K562 (cell line): Measurements from ENCODE around the gene KLK10. TPM values are rescaled to one million over a fixed set of nuclear protein-coding genes. Genes with fewer than 3 reads are reported as not detected.

Experiments used
- ATAC-seq: fragments of 200-7000 bp; cut with Tn5 transposase; 3 replicates; pipeline ENCODE4 v1.9.1; 2020; ENCODE audit warnings: moderate library complexity
- BruUV-seq: library from RNA; stranded (reverse); fragments of 400-500 nt; replicated peaks from 2 replicates; lab custom pipeline; 2021; lab: Mats Ljungman, UMichigan
- CTCF ChIA-PET: fragments of 300-600 bp; formaldehyde crosslinking; extraction: SDS; loops from one replicate; lab custom pipeline; 2021; ENCODE audit warnings: low intra/inter-chr PET ratio; lab: Yijun Ruan, JAX
- POLR2A ChIA-PET: fragments of 300-600, 350-650 bp; sonication (Branson Sonifier 250); formaldehyde crosslinking; extraction: SDS; loops from one replicate; lab custom pipeline; 2021; ENCODE audit warnings: antibody characterized with exemption, inconsistent platforms; lab: Yijun Ruan, JAX
- DNase-seq, 4 experiments: peaks; one replicate each; pipeline versions ENCODE4 v3.0.0 to v3.0.0-alpha.2; 2011 to 2018; ENCODE audit warnings: low spot score in 3 of 4, mixed read lengths in 3 of 4; ENCODE audit errors: extremely low read depth in 1 of 4
- FAIRE-seq: peaks from 2 replicates; lab custom pipeline; 2011; peaks lifted over from hg19 to GRCh38; lab: Jason Lieb, UNC
- H2AFZ ChIP-seq: 2 replicates; pipeline ENCODE4 v1.6.0; 2011; ENCODE audit warnings: low read depth, low read length, control low read depth, inconsistent platforms
- H3K27ac ChIP-seq: fragments of 200-600 bp; 3 replicates; pipeline ENCODE4 v1.8.0; 2011; ENCODE audit warnings: low read depth, mild to moderate bottlenecking, control low read depth, inconsistent platforms, low read length, moderate library complexity, mixed read lengths; ENCODE audit errors: extremely low read depth
- H3K27me3 ChIP-seq, 2 experiments: fragments of 300-600 bp in 1 of 2; 2 replicates in 1 of 2; 3 replicates in 1 of 2; pipeline versions ENCODE4 v1.6.0 to v1.8.0; 2011; ENCODE audit warnings: inconsistent platforms in 2 of 2, low read length in 2 of 2, mild to moderate bottlenecking in 1 of 2, mixed read lengths in 1 of 2, moderate library complexity in 1 of 2; ENCODE audit not compliant: control insufficient read depth in 2 of 2, insufficient read depth in 2 of 2
- H3K36me3 ChIP-seq: fragments of 300-600 bp; 3 replicates; pipeline ENCODE4 v1.8.0; 2011; ENCODE audit warnings: mild to moderate bottlenecking, low read length, inconsistent platforms; ENCODE audit not compliant: control insufficient read depth, insufficient read depth
- H3K4me1 ChIP-seq, 2 experiments: fragments of 200-600 bp in 1 of 2; replicated peaks in 1 of 2; 2 replicates in 1 of 2; 3 replicates in 1 of 2; pipeline versions ENCODE4 v1.5.1 to v1.8.0; 2011; ENCODE audit warnings: inconsistent platforms in 2 of 2, low read length in 2 of 2, mild to moderate bottlenecking in 1 of 2, mixed read lengths in 1 of 2, moderate library complexity in 1 of 2; ENCODE audit not compliant: control insufficient read depth in 2 of 2, insufficient read depth in 2 of 2
- H3K4me2 ChIP-seq: 2 replicates; pipeline ENCODE4 v1.6.1; 2011; ENCODE audit warnings: low read length, control low read depth, inconsistent platforms, mixed read lengths; ENCODE audit not compliant: insufficient read depth
- H3K4me3 ChIP-seq: fragments of 200-600 bp; sonication (generic), shearing (Covaris generic); 2 replicates; pipeline ENCODE4 v1.5.1; 2016; ENCODE audit warnings: control low read depth, inconsistent platforms
- H3K79me2 ChIP-seq: fragments of 200-600 bp; 3 replicates; pipeline ENCODE4 v1.8.0; 2011; ENCODE audit warnings: low read length, inconsistent platforms; ENCODE audit not compliant: control insufficient read depth, insufficient read depth
- H3K9ac ChIP-seq, 2 experiments: 2 replicates each; pipeline versions ENCODE4 v1.6.0 to v1.6.1; 2011; ENCODE audit warnings: low read depth in 2 of 2, low read length in 2 of 2, control low read depth in 1 of 2, inconsistent platforms in 1 of 2, mild to moderate bottlenecking in 1 of 2, mixed read lengths in 1 of 2; ENCODE audit not compliant: insufficient read depth in 1 of 2
- H3K9me1 ChIP-seq: one replicate; pipeline ENCODE4 v1.6.0; 2011; ENCODE audit warnings: inconsistent platforms, mild to moderate bottlenecking, low read length, moderate library complexity; ENCODE audit not compliant: control insufficient read depth, insufficient read depth
- H3K9me3 ChIP-seq: replicated peaks from 2 replicates; pipeline ENCODE4 v1.5.1; 2011; ENCODE audit warnings: low read depth, low read length, inconsistent platforms; ENCODE audit not compliant: control insufficient read depth, insufficient read depth
- H4K20me1 ChIP-seq: replicated peaks from 2 replicates; pipeline ENCODE4 v1.6.1; 2011; ENCODE audit warnings: low read length, inconsistent platforms, mixed read lengths; ENCODE audit not compliant: control insufficient read depth, insufficient read depth
- ATF3 ChIP-seq, 2 experiments: fragments of 450-650 bp in 1 of 2; sonication (generic) in 1 of 2; formaldehyde crosslinking in 1 of 2; IDR thresholded peaks in 1 of 2; conservative IDR thresholded peaks in 1 of 2; 2 replicates each; pipeline versions ENCODE4 v1.6.1 to v1.8.1; 2016 to 2023; ENCODE audit warnings: mild to moderate bottlenecking in 2 of 2, moderate library complexity in 2 of 2, inconsistent platforms in 1 of 2, missing genetic modification reagents in 1 of 2
- ATF7 ChIP-seq: fragments of 450-650 bp; IDR thresholded peaks from 2 replicates; pipeline ENCODE4 v1.7.1; 2014; ENCODE audit warnings: mild to moderate bottlenecking, moderate library complexity
- ESRRB ChIP-seq: fragments of 250-450 bp; sonication (Bioruptor Pico); IDR thresholded peaks from 2 replicates; pipeline ENCODE4 v1.5.0; 2020; ENCODE audit warnings: mild to moderate bottlenecking, moderate library complexity, borderline replicate concordance
- HIVEP1 ChIP-seq: fragments of 250-450 bp; sonication (Bioruptor Pico); IDR thresholded peaks from 2 replicates; pipeline ENCODE4 v1.4.0; 2020; ENCODE audit warnings: mild to moderate bottlenecking
- JUND ChIP-seq, 2 experiments: IDR thresholded peaks; 2 replicates in 1 of 2; 3 replicates in 1 of 2; pipeline ENCODE4 v1.6.1; 2011; ENCODE audit warnings: borderline replicate concordance in 2 of 2, low read depth in 2 of 2, low read length in 2 of 2, improper control_type of control experiment in 1 of 2, missing biosample characterization in 1 of 2, missing genetic modification characterization in 1 of 2, missing genetic modification reagents in 1 of 2
- KAT7 ChIP-seq: sonication (generic); formaldehyde crosslinking; IDR thresholded peaks from 2 replicates; pipeline ENCODE4 v1.8.0; 2022; ENCODE audit warnings: missing genetic modification reagents, mild to moderate bottlenecking, borderline replicate concordance
- KDM4B ChIP-seq, 2 experiments: fragments of 450-650 bp in 1 of 2; sonication (generic) in 1 of 2; IDR thresholded peaks; 2 replicates each; pipeline ENCODE4 v1.6.1; 2016 to 2017; ENCODE audit warnings: borderline replicate concordance in 2 of 2, antibody characterized with exemption in 1 of 2, low read depth in 1 of 2, mild to moderate bottlenecking in 1 of 2
- MBD1 ChIP-seq: fragments of 250-450 bp; sonication (Bioruptor Pico); IDR thresholded peaks from 2 replicates; pipeline ENCODE4 v1.8.0; 2022; ENCODE audit warnings: inconsistent platforms
- PHB ChIP-seq: fragments of 250-450 bp; sonication (Bioruptor Pico); IDR thresholded peaks from 2 replicates; pipeline ENCODE4 v1.5.0; 2021
- PTTG1 ChIP-seq: fragments of 450-650 bp; IDR thresholded peaks from 2 replicates; pipeline ENCODE4 v1.6.1; 2016; ENCODE audit warnings: low read depth, mild to moderate bottlenecking, missing genetic modification characterization, missing compliant biosample characterization
- PURB ChIP-seq: sonication (generic); formaldehyde crosslinking; IDR thresholded peaks from 2 replicates; pipeline ENCODE4 v1.9.0; 2021; ENCODE audit warnings: low read depth, mild to moderate bottlenecking, missing genetic modification reagents
- ZFP91 ChIP-seq: sonication (generic); formaldehyde crosslinking; IDR thresholded peaks from 2 replicates; pipeline ENCODE4 v1.8.0; 2022; ENCODE audit warnings: mild to moderate bottlenecking, missing genetic modification reagents
- ZNF143 ChIP-seq: sonication (generic); formaldehyde crosslinking; IDR thresholded peaks from 2 replicates; pipeline ENCODE4 v1.9.0; 2022; ENCODE audit warnings: mild to moderate bottlenecking, missing genetic modification reagents
- ZNF23 ChIP-seq: fragments of 250-450 bp; sonication (Bioruptor Pico); IDR thresholded peaks from 2 replicates; pipeline ENCODE4 v1.4.0; 2020; ENCODE audit warnings: mild to moderate bottlenecking
- WGBS: fragments of 100-300 bp; shearing (Covaris generic); methylation state at CpG from one replicate; pipeline ENCODE4 v1.1.6; 2016; ENCODE audit warnings: low coverage, mixed read lengths; ENCODE audit not compliant: insufficient coverage; ENCODE audit errors: missing lambda C conversion rate; 5-methylcytosine and 5-hydroxymethylcytosine counted together
- in situ Hi-C: fragments of 300-500 bp; cut with MboI; formaldehyde crosslinking; loops from 4 replicates; pipeline ENCODE4 v1.15.0; 2018; ENCODE audit warnings: inconsistent platforms, mixed read lengths
- intact Hi-C: fragments of 100-400 bp; cut with micrococcal nuclease; formaldehyde crosslinking; loops from 2 replicates; pipeline ENCODE4 v1.14.2; 2022
- polyA plus RNA-seq, 8 experiments: library from polyadenylated mRNA; depleted of rRNA in 4 of 8; stranded (reverse) in 5 of 8; unstranded in 3 of 8; fragments of >200 nt; fragmentation: Nextera tagmentation in 2 of 8; fragmentation: Illumina TruSeq in 1 of 8; extraction: Ambion mirVana in 2 of 8; extraction: Trizol in 1 of 8; gene quantifications; 2 replicates each; pipeline versions ENCODE4 v1.2.1 to v1.2.3, GENCODE V29; 2011 to 2014; ENCODE audit warnings: inconsistent platforms in 1 of 8, missing spikeins in 1 of 8
- total RNA-seq, 7 experiments: library from RNA; depleted of rRNA in 6 of 7; stranded (reverse); fragments of >200 nt in 6 of 7; fragmentation: Illumina TruSeq in 2 of 7; extraction: Trizol in 2 of 7; gene quantifications; 2 replicates each; pipeline versions ENCODE4 v1.2.1 to v1.2.3, GENCODE V29; 2011 to 2021; ENCODE audit warnings: low replicate concordance in 1 of 7

KLK10 gene
- total and polyA plus RNA-seq, 9 of the 15 experiments (the other 6 are each of a cell fraction or from before 2014, with no cell fraction given) = 0.11 TPM; not detected in 8

DNA sequence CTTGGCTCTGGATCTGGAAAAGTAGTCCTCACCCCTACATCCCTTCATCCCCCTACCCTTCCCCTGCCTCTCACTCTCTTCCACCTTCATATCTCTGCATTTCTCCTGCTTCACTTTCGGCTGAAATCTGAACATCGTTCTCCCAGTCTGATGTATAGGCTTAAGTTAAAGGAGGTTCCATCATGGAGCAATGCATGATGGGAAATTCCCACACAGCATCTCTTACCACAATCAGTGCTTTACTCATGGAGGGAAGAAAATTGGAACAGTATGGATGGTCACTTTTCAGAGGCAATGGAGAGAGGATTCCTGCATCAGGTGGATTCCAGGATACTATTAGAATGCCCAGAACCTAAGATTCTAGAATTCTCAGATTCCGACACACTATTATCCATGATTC is 12.0 kb downstream of the KLK10 start (continued):
- TF ChIP-seq ESRRB (CRISPR knock-in tag) (no peak), KAT7 (no peak), ZNF143 (CRISPR knock-in tag) (peak; percentile 69), PTTG1 (tag) (no peak)

- H4K20me1 ChIP-seq = no peaks in the 10 kb centered on the region
- TF ChIP-seq PHB (CRISPR knock-in tag) = no peak
- no peak for TF ChIP-seq ZFP91 (CRISPR knock-in tag)
- no peak for TF ChIP-seq HIVEP1 (CRISPR knock-in tag)
- TF ChIP-seq KDM4B (IDR thresholded peaks at IDR 0.05; ENCODE audit: borderline replicate concordance in 2 of 2, low read depth in 1 of 2) = no peak
- peak; percentile 75; the same call in 1 of the 2 replicates for TF ChIP-seq ATF7
- TF ChIP-seq MBD1 (CRISPR knock-in tag) = no peak
- no peak for TF ChIP-seq PURB (CRISPR knock-in tag)
- TF ChIP-seq ATF3 (IDR thresholded peaks at IDR 0.05) = peak; percentile 71
- TF ChIP-seq ATF3 (CRISPR knock-in tag; conservative IDR thresholded peaks at IDR 0.05) = no peak
- no peak for TF ChIP-seq JUND (IDR thresholded peaks at IDR 0.05; ENCODE audit: borderline replicate concordance, low read depth, low read length)
- TF ChIP-seq JUND (tag; IDR thresholded peaks at IDR 0.05; ENCODE audit: borderline replicate concordance, low read depth, low read length) = 0 out of 3 replicates have a peak, but pooled peaks have one; percentile 24
- TF ChIP-seq ZNF23 = no peak
- TF ChIP-seq, all 486 proteins: peak for 3
- BruUV-seq = no TSS peak
- intact Hi-C loops (no loop called here), in situ Hi-C loops (no loop called here)
- Histone ChIP-seq H3K27me3 (peaks cover 2 to 32% of the 10 kb centered on the region in 2 experiments; a peak in 3 of 5 replicates), H3K79me2 (no peaks in the 10 kb centered on the region), H2AFZ (no peak overlapping the region), H3K4me3 (no peak overlapping the region), H3K9me1 (no peaks in the 10 kb centered on the region), H3K9ac (peak overlapping the region in 1 of 2 experiments; percentile 6; a peak in 1 of 4 replicates), H3K4me1 (peaks cover 15 to 20% of the 10 kb centered on the region in 2 experiments; a peak in 4 of 5 replicates), H3K4me2 (no peak overlapping the region), H3K27ac (no peak overlapping the region), H3K36me3 (no peaks in the 10 kb centered on the region), H3K9me3 (no peaks in the 10 kb centered on the region)
- 0% methylated on average over 8 of the region's 8 CpGs for WGBS
- no peak for ATAC-seq
- DNase-seq = no peak
- POLR2A ChIA-PET = interaction anchor here (0.7 kb wide), 1 partner anchor 11 kb away, joined by 5 read pairs; no protein-coding TSS in a partner anchor
- FAIRE-seq = no peak
- CTCF ChIA-PET = no interaction called here
These were observed 13.1 kb downstream of the KLK10 start for GRCh38 chr19:51006406-51006805.
